Measurements from ENCODE around the gene GDPGP1. TPM values are rescaled to one million over a fixed set of nuclear protein-coding genes. Genes with fewer than 3 reads are reported as not detected.
A peak's percentile ranks its signal among the peaks of the same experiment; 100 is the strongest.

GDPGP1 gene
- total and polyA plus RNA-seq, 9 of the 15 experiments (the other 6 are each of a cell fraction or from before 2014, with no cell fraction given), result 0.78 to 6.1 (median 2.8) TPM

- TF ChIP-seq ATF6 (CRISPR knock-in tag; IDR thresholded peaks at IDR 0.05) (no peak), MAZ (CRISPR knock-in tag; conservative IDR thresholded peaks at IDR 0.05 in 1 of 2, IDR thresholded peaks at IDR 0.05 in 1 of 2) (no peak), KDM4B (IDR thresholded peaks at IDR 0.05; ENCODE audit: borderline replicate concordance in 2 of 2, low read depth in 1 of 2) (no peak), TCFL5 (CRISPR knock-in tag; conservative IDR thresholded peaks at IDR 0.05) (no peak), GTF2B (IDR thresholded peaks at IDR 0.05; ENCODE audit: extremely low read depth, insufficient read length) (no peak), JUND (IDR thresholded peaks at IDR 0.05; ENCODE audit: borderline replicate concordance, low read depth, low read length) (no peak), JUND (tag; IDR thresholded peaks at IDR 0.05; ENCODE audit: borderline replicate concordance, low read depth, low read length) (no peak), ZNF655 (CRISPR knock-in tag; IDR thresholded peaks at IDR 0.05) (no peak), ZKSCAN1 (IDR thresholded peaks at IDR 0.05; ENCODE audit: low read depth, low read length) (no peak), HIVEP1 (CRISPR knock-in tag; IDR thresholded peaks at IDR 0.05) (no peak), CBX3 (IDR thresholded peaks at IDR 0.05; ENCODE audit: borderline replicate concordance in 1 of 2, low read length in 2 of 2) (no peak), TRIM28 (IDR thresholded peaks at IDR 0.05) (no peak), ZFP30 (CRISPR knock-in tag; IDR thresholded peaks at IDR 0.05; ENCODE audit: borderline replicate concordance) (no peak), EGR1 (conservative IDR thresholded peaks at IDR 0.05) (0 out of 2 replicates have a peak, but pooled peaks have one; percentile 4), MAFF (IDR thresholded peaks at IDR 0.05; ENCODE audit: low read length) (no peak), TFAM (CRISPR knock-in tag; conservative IDR thresholded peaks at IDR 0.05) (no peak), NONO (IDR thresholded peaks at IDR 0.05; ENCODE audit: low read depth in 2 of 2, low read length in 1 of 2) (no peak), FIP1L1 (IDR thresholded peaks at IDR 0.05; ENCODE audit: low read depth, low read length, poor library complexity, severe bottlenecking) (no peak), KLF16 (IDR thresholded peaks at IDR 0.05) (no peak), YY1 (IDR thresholded peaks at IDR 0.05; ENCODE audit: borderline replicate concordance in 1 of 3, control insufficient read depth in 1 of 3, extremely low read depth in 1 of 3, insufficient read depth in 3 of 3, insufficient read length in 1 of 3, insufficient replicate concordance in 2 of 3, low read depth in 1 of 3, low read length in 2 of 3) (peak in 1 of 3 experiments; percentile 32), ZNF395 (CRISPR knock-in tag; IDR thresholded peaks at IDR 0.05) (no peak), PTTG1 (tag; IDR thresholded peaks at IDR 0.05; ENCODE audit: low read depth) (no peak)
These were observed 60.7 kb downstream of the GDPGP1 start (continued) for GRCh38 chr15:90294601-90295269.

Measured in K562 (cell line).